GM12878 (cell line): ENCODE measurements around the gene IL22RA2. TPM values are rescaled to one million over a fixed set of nuclear protein-coding genes. Genes with fewer than 3 reads are reported as not detected.

Experiments used
- ATAC-seq: fragments of 200-7000 bp; cut with Tn5 transposase; 3 replicates; pipeline ENCODE4 v1.9.1; 2020; ENCODE audit warnings: mild to moderate bottlenecking, moderate library complexity
- BruUV-seq: library from RNA; stranded (reverse); fragments of 400-500 nt; replicated peaks from 2 replicates; lab custom pipeline; 2021; lab: Mats Ljungman, UMichigan
- CTCF ChIA-PET: fragments of 300-600 bp; sonication (Branson Sonifier 250); formaldehyde crosslinking; extraction: SDS; loops from one replicate; lab custom pipeline; 2021; ENCODE audit warnings: inconsistent platforms; lab: Yijun Ruan, JAX
- POLR2A ChIA-PET: fragments of 350-600 bp; formaldehyde crosslinking; extraction: SDS; loops from one replicate; lab custom pipeline; 2021; ENCODE audit warnings: inconsistent platforms; lab: Charles Lee
- RAD21 ChIA-PET: fragments of 300-600 bp; sonication (Branson Sonifier 250); formaldehyde crosslinking; loops from one replicate; lab custom pipeline; 2023; ENCODE audit warnings: antibody characterized with exemption; ENCODE audit not compliant: unreplicated experiment; lab: Charles Lee
- SMC1A ChIA-PET: fragments of 300-600 bp; sonication (Branson Sonifier 250); formaldehyde crosslinking; loops from one replicate; lab custom pipeline; 2023; ENCODE audit not compliant: unreplicated experiment, uncharacterized antibody; lab: Charles Lee
- DNase-seq: peaks from one replicate; pipeline ENCODE4 v3.0.0-alpha.2; 2011; ENCODE audit warnings: low read depth, low spot score
- FAIRE-seq: peaks from 3 replicates; lab custom pipeline; 2011; peaks lifted over from hg19 to GRCh38; lab: Jason Lieb, UNC
- H2AFZ ChIP-seq: 2 replicates; pipeline ENCODE4 v1.6.0; 2011; ENCODE audit warnings: low read depth, low read length, control low read depth; ENCODE audit not compliant: control insufficient read depth
- H3K27ac ChIP-seq: 2 replicates; pipeline ENCODE4 v1.5.1; 2011; ENCODE audit warnings: control low read depth; ENCODE audit not compliant: control insufficient read depth, insufficient read depth
- H3K27me3 ChIP-seq, 2 experiments: replicated peaks in 1 of 2; 2 replicates each; pipeline versions ENCODE4 v1.6.0 to v1.6.1; 2011; ENCODE audit warnings: low read length in 1 of 2; ENCODE audit not compliant: control insufficient read depth in 2 of 2, insufficient read depth in 2 of 2
- H3K36me3 ChIP-seq, 2 experiments: 2 replicates each; pipeline ENCODE4 v1.5.1; 2011; ENCODE audit warnings: low read length in 1 of 2; ENCODE audit not compliant: control insufficient read depth in 2 of 2, insufficient read depth in 2 of 2
- H3K4me1 ChIP-seq: 2 replicates; pipeline ENCODE4 v1.6.1; 2011; ENCODE audit warnings: mild to moderate bottlenecking, low read length, moderate library complexity, mixed read lengths; ENCODE audit not compliant: control insufficient read depth, insufficient read depth
- H3K4me2 ChIP-seq: 2 replicates; pipeline ENCODE4 v1.6.0; 2011; ENCODE audit warnings: control low read depth; ENCODE audit not compliant: control insufficient read depth, insufficient read depth
- H3K4me3 ChIP-seq: fragments of 200-600 bp; sonication (generic); 2 replicates; pipeline ENCODE4 v1.5.1; 2016
- H3K79me2 ChIP-seq: 2 replicates; pipeline ENCODE4 v1.6.0; 2011; ENCODE audit warnings: low read length; ENCODE audit not compliant: control insufficient read depth, insufficient read depth
- H3K9ac ChIP-seq: 2 replicates; pipeline ENCODE4 v1.8.0; 2011; ENCODE audit warnings: low read length, control low read depth, mixed read lengths; ENCODE audit not compliant: control insufficient read depth, insufficient read depth
- H3K9me3 ChIP-seq: replicated peaks from 3 replicates; pipeline ENCODE4 v1.5.1; 2011; ENCODE audit warnings: mild to moderate bottlenecking, low read length; ENCODE audit not compliant: control insufficient read depth, insufficient read depth
- H4K20me1 ChIP-seq: 2 replicates; pipeline ENCODE4 v1.6.0; 2011; ENCODE audit not compliant: control insufficient read depth, insufficient read depth
- CREM ChIP-seq: IDR thresholded peaks from 2 replicates; pipeline ENCODE4 v1.6.1; 2014; ENCODE audit warnings: antibody characterized with exemption, low read depth
- FOXM1 ChIP-seq: IDR thresholded peaks from 2 replicates; pipeline ENCODE4 v1.6.1; 2012; ENCODE audit warnings: low read depth, mild to moderate bottlenecking, inconsistent platforms, low read length, moderate library complexity
- GATAD2B ChIP-seq: fragments of 450-650 bp; conservative IDR thresholded peaks from 2 replicates; pipeline ENCODE4 v1.6.1; 2017; ENCODE audit warnings: low read depth, mild to moderate bottlenecking, moderate library complexity
- IKZF1 ChIP-seq: fragments of 450-650 bp; conservative IDR thresholded peaks from 2 replicates; pipeline ENCODE4 v1.6.1; 2017; ENCODE audit warnings: antibody characterized with exemption, mild to moderate bottlenecking
- MEF2A ChIP-seq: IDR thresholded peaks from 2 replicates; pipeline ENCODE4 v1.6.1; 2011; ENCODE audit warnings: low read depth, mild to moderate bottlenecking, low read length, moderate library complexity; ENCODE audit not compliant: insufficient read depth
- MEF2B ChIP-seq: fragments of 450-650 bp; IDR thresholded peaks from 2 replicates; pipeline ENCODE4 v1.6.1; 2018; ENCODE audit warnings: mild to moderate bottlenecking, moderate library complexity; ENCODE audit not compliant: partially characterized antibody, poor library complexity, severe bottlenecking
- NFIC ChIP-seq: IDR thresholded peaks from 2 replicates; pipeline ENCODE4 v1.6.1; 2012; ENCODE audit warnings: low read depth, mild to moderate bottlenecking, inconsistent platforms, low read length, moderate library complexity
- NR2F1 ChIP-seq: fragments of 450-650 bp; conservative IDR thresholded peaks from 2 replicates; pipeline ENCODE4 v1.6.1; 2017; ENCODE audit warnings: mild to moderate bottlenecking
- POLR2A ChIP-seq: IDR thresholded peaks from 2 replicates; pipeline ENCODE4 v1.6.1; 2011; ENCODE audit warnings: low read depth, mild to moderate bottlenecking, low read length
- RUNX3 ChIP-seq: IDR thresholded peaks from 2 replicates; pipeline ENCODE4 v1.6.1; 2012; ENCODE audit warnings: low read length, inconsistent platforms
- YBX1 ChIP-seq: fragments of 450-650 bp; IDR thresholded peaks from 2 replicates; pipeline ENCODE4 v1.6.1; 2016; ENCODE audit warnings: antibody characterized with exemption
- WGBS: methylation state at CpG from one replicate; pipeline ENCODE4 v1.1.6; 2016; ENCODE audit warnings: low lambda C conversion rate; ENCODE audit not compliant: insufficient replicate concordance, insufficient coverage; ENCODE audit errors: missing lambda C conversion rate; 5-methylcytosine and 5-hydroxymethylcytosine counted together
- in situ Hi-C: fragments of 300-500 bp; cut with MboI; formaldehyde crosslinking; loops from 9 replicates; pipeline ENCODE4 v1.14.3; 2018; ENCODE audit warnings: mixed read lengths
- intact Hi-C: fragments of 100-400 bp; cut with micrococcal nuclease; formaldehyde crosslinking; loops from one replicate; pipeline ENCODE4 v1.14.2; 2022; ENCODE audit not compliant: unreplicated experiment
- polyA plus RNA-seq, 11 experiments: library from polyadenylated mRNA; depleted of rRNA in 4 of 11; unstranded in 6 of 11; stranded (reverse) in 5 of 11; fragments of >200 nt; fragmentation: Nextera tagmentation in 4 of 11; fragmentation: Illumina TruSeq in 1 of 11; extraction: Ambion mirVana in 4 of 11; extraction: Trizol in 1 of 11; gene quantifications; 1 replicate in 1 of 11; 2 replicates in 10 of 11; pipeline versions ENCODE4 v1.2.1 to v1.2.3, GENCODE V29; 2011 to 2016; ENCODE audit warnings: inconsistent platforms in 2 of 11, missing spikeins in 2 of 11, low read depth in 1 of 11
- total RNA-seq, 4 experiments: library from RNA; depleted of rRNA in 3 of 4; stranded (reverse); fragments of >200 nt in 3 of 4; fragmentation: Illumina TruSeq in 1 of 4; extraction: Trizol in 1 of 4; gene quantifications; 2 replicates each; pipeline versions ENCODE4 v1.2.1 to v1.2.3, GENCODE V29; 2013 to 2021

The IL22RA2 gene
- total and polyA plus RNA-seq, 10 of the 15 experiments (the other 5 are each of a cell fraction or from before 2014, with no cell fraction given): 0.05 to 0.22 (median 0.09) TPM; not detected in 3

GRCh38 chr6:137176729-137177128 lies 3.3 kb upstream of the IL22RA2 start:
- Histone ChIP-seq H3K27me3 (no peaks in the 10 kb centered on the region), H2AFZ (peak overlapping the region; percentile 55; the same call in 1 of the 2 replicates), H3K9me3 (peaks cover 3% of the 10 kb centered on the region; the same call in 2 of the 3 replicates), H3K4me1 (peaks cover 27% of the 10 kb centered on the region), H3K4me2 (no peak overlapping the region), H3K27ac (no peak overlapping the region), H4K20me1 (no peaks in the 10 kb centered on the region), H3K79me2 (no peaks in the 10 kb centered on the region; the same call in 1 of the 2 replicates), H3K36me3 (no peaks in the 10 kb centered on the region), H3K4me3 (no peak overlapping the region), H3K9ac (no peak overlapping the region)
- ChIA-PET CTCF (interaction anchor here (1.0 to 3.6 kb wide), 6 partner anchors 11 to 93 kb away, joined by 3 to 23 read pairs (median 4); no protein-coding TSS in a partner anchor), RAD21 (interaction anchor here (0.6 to 2.3 kb wide), 14 partner anchors 11 to 583 kb away, joined by 3 to 15 read pairs (median 4); no protein-coding TSS in a partner anchor), SMC1A (interaction anchor here (0.6 to 3.0 kb wide), 25 partner anchors 9 to 1838 kb away, joined by 3 to 14 read pairs (median 5); no protein-coding TSS in a partner anchor), POLR2A (interaction anchor here (0.7 to 1.9 kb wide), 3 partner anchors 11 to 92 kb away, joined by 4 to 5 read pairs (median 4); no protein-coding TSS in a partner anchor)
- ATAC-seq (no peak), DNase-seq (no peak), FAIRE-seq (no peak)
- TF ChIP-seq MEF2A (peak; percentile 91), NR2F1 (no peak), IKZF1 (0 out of 2 replicates have a peak, but pooled peaks have one; percentile 15), FOXM1 (peak; percentile 34; the same call in 1 of the 2 replicates), POLR2A (no peak), YBX1 (no peak), RUNX3 (peak; percentile 61), GATAD2B (no peak), MEF2B (peak; percentile 60), CREM (no peak), NFIC (peak; percentile 57; the same call in 1 of the 2 replicates)
- intact Hi-C loops: no loop called here
- BruUV-seq: no TSS peak
- in situ Hi-C loops: no loop called here
- WGBS: 81% methylated on average over 5 of the region's 5 CpGs
